DND-41 (cell line): ENCODE measurements around the gene FAM81B.

Experiments
- ATAC-seq: fragments of 200-7000 bp; cut with Tn5 transposase; 3 replicates; pipeline ENCODE4 v1.9.1; 2021; ENCODE audit warnings: low read depth; ENCODE audit not compliant: insufficient read depth
- DNase-seq: peaks from one replicate; pipeline ENCODE4 v3.0.0-alpha.2; 2020
- H2AFZ ChIP-seq: 2 replicates; pipeline ENCODE4 v1.6.0; 2012; ENCODE audit warnings: low read depth, low read length
- H3K27ac ChIP-seq: 2 replicates; pipeline ENCODE4 v1.5.1; 2012; ENCODE audit warnings: low read length, inconsistent platforms
- H3K27me3 ChIP-seq: fragments of 200-600 bp; sonication (generic); 2 replicates; pipeline ENCODE4 v1.6.0; 2012; ENCODE audit warnings: low read length, mild to moderate bottlenecking, inconsistent platforms; ENCODE audit not compliant: insufficient read depth, poor library complexity
- H3K36me3 ChIP-seq: 2 replicates; pipeline ENCODE4 v1.5.1; 2012; ENCODE audit warnings: low read length, inconsistent platforms; ENCODE audit not compliant: insufficient read depth
- H3K4me1 ChIP-seq: 2 replicates; pipeline ENCODE4 v1.5.1; 2012; ENCODE audit warnings: mild to moderate bottlenecking, low read length; ENCODE audit not compliant: insufficient read depth
- H3K4me2 ChIP-seq: 2 replicates; pipeline ENCODE4 v1.6.0; 2012; ENCODE audit warnings: mild to moderate bottlenecking, moderate library complexity, low read length, inconsistent platforms; ENCODE audit not compliant: insufficient read depth
- H3K4me3 ChIP-seq, 2 experiments: fragments of 200-600 bp in 1 of 2; shearing (Covaris generic) in 1 of 2; 2 replicates each; pipeline ENCODE4 v1.5.1; 2012 to 2016; ENCODE audit warnings: inconsistent platforms in 2 of 2, low read length in 2 of 2, mild to moderate bottlenecking in 2 of 2, low read depth in 1 of 2, moderate library complexity in 1 of 2
- H3K79me2 ChIP-seq: 2 replicates; pipeline ENCODE4 v1.6.0; 2012; ENCODE audit warnings: low read length, inconsistent platforms; ENCODE audit not compliant: insufficient read depth
- H3K9ac ChIP-seq: 2 replicates; pipeline ENCODE4 v1.6.0; 2012; ENCODE audit warnings: low read depth, mild to moderate bottlenecking, inconsistent platforms, low read length, moderate library complexity
- H3K9me3 ChIP-seq: 2 replicates; pipeline ENCODE4 v1.5.1; 2012; ENCODE audit warnings: low read length, moderate library complexity, mild to moderate bottlenecking, inconsistent platforms; ENCODE audit not compliant: insufficient read depth, severe bottlenecking
- H4K20me1 ChIP-seq: 2 replicates; pipeline ENCODE4 v1.6.0; 2012; ENCODE audit warnings: low read length; ENCODE audit not compliant: insufficient read depth
- CTCF ChIP-seq: IDR thresholded peaks from 2 replicates; pipeline ENCODE4 v1.5.1; 2012; ENCODE audit warnings: borderline replicate concordance, low read length, moderate library complexity, mild to moderate bottlenecking; ENCODE audit not compliant: poor library complexity, severe bottlenecking; ENCODE audit errors: extremely low read depth
- EZH2 ChIP-seq: IDR thresholded peaks from 3 replicates; pipeline ENCODE4 v1.6.1; 2012; ENCODE audit warnings: borderline replicate concordance, low read depth, mild to moderate bottlenecking, moderate library complexity, low read length, inconsistent platforms; ENCODE audit not compliant: severe bottlenecking

The FAM81B gene

GRCh38 chr5:95414451-95414850 is 23.3 kb downstream of the FAM81B start:
- no peak for DNase-seq
- Histone ChIP-seq H3K27me3 (no peaks in the 10 kb centered on the region), H3K79me2 (no peaks in the 10 kb centered on the region), H3K4me2 (no peak overlapping the region), H3K36me3 (no peaks in the 10 kb centered on the region), H3K4me3 (no peak overlapping the region), H3K27ac (no peak overlapping the region), H2AFZ (no peak overlapping the region), H3K9me3 (no peaks in the 10 kb centered on the region), H3K4me1 (no peaks in the 10 kb centered on the region), H4K20me1 (no peaks in the 10 kb centered on the region), H3K9ac (no peak overlapping the region)
- TF ChIP-seq CTCF, result no peak
- no peak for TF ChIP-seq EZH2
- ATAC-seq, result no peak

GRCh38 chr5:95417971-95418370 is 26.8 kb downstream of the FAM81B start:
- Histone ChIP-seq H3K4me3 (no peak overlapping the region), H3K79me2 (no peaks in the 10 kb centered on the region), H3K27me3 (no peaks in the 10 kb centered on the region), H4K20me1 (no peaks in the 10 kb centered on the region), H3K9me3 (no peaks in the 10 kb centered on the region), H3K9ac (no peak overlapping the region), H3K4me1 (no peaks in the 10 kb centered on the region), H3K36me3 (no peaks in the 10 kb centered on the region), H2AFZ (no peak overlapping the region), H3K27ac (no peak overlapping the region), H3K4me2 (no peak overlapping the region)
- no peak for DNase-seq
- no peak for TF ChIP-seq EZH2
- no peak for TF ChIP-seq CTCF
- no peak for ATAC-seq

- Histone ChIP-seq H3K9ac (no peak overlapping the region), H3K36me3 (no peaks in the 10 kb centered on the region), H3K9me3 (no peaks in the 10 kb centered on the region), H4K20me1 (no peaks in the 10 kb centered on the region), H3K79me2 (no peaks in the 10 kb centered on the region), H3K4me3 (no peak overlapping the region), H2AFZ (no peak overlapping the region), H3K27ac (no peak overlapping the region), H3K4me1 (no peaks in the 10 kb centered on the region), H3K27me3 (peaks cover 2% of the 10 kb centered on the region), H3K4me2 (no peak overlapping the region)
- TF ChIP-seq EZH2 (no peak), CTCF (no peak)
- ATAC-seq, result no peak
- no peak for DNase-seq
Observed at GRCh38 chr5:95422838-95423237, 31.7 kb downstream of the FAM81B start.

GRCh38 chr5:95424016-95424415 is 32.9 kb downstream of the FAM81B start:
- Histone ChIP-seq H3K27me3 (peaks cover 5% of the 10 kb centered on the region), H3K4me2 (no peak overlapping the region), H4K20me1 (no peaks in the 10 kb centered on the region), H3K27ac (no peak overlapping the region), H3K9ac (no peak overlapping the region), H3K9me3 (no peaks in the 10 kb centered on the region), H3K4me3 (no peak overlapping the region), H3K36me3 (no peaks in the 10 kb centered on the region), H3K4me1 (no peaks in the 10 kb centered on the region), H2AFZ (no peak overlapping the region), H3K79me2 (no peaks in the 10 kb centered on the region)
- no peak for DNase-seq
- ATAC-seq, result no peak
- TF ChIP-seq EZH2 (no peak), CTCF (no peak)
